MCF 10A (cell line): ENCODE measurements around the gene TMEM254. TPM values are rescaled to one million over a fixed set of nuclear protein-coding genes. Genes with fewer than 3 reads are reported as not detected.
"Not testable (repeated sequence)": the region's sequence is repeated elsewhere in the genome, so short reads cannot be mapped to it uniquely, and the experiment has no call there.

Experiments
- Bru-seq: library from RNA; stranded (reverse); fragments of 400-500 nt; gene quantifications from one replicate; lab custom pipeline; 2021; lab: Mats Ljungman, UMichigan
- BruChase-seq, 2 experiments: library from RNA; stranded (reverse); fragments of 400-500 nt; gene quantifications; one replicate each; lab custom pipeline; 2021; lab: Mats Ljungman, UMichigan
- BruUV-seq: library from RNA; stranded (reverse); fragments of 400-500 nt; replicated peaks from 2 replicates; lab custom pipeline; 2021; lab: Mats Ljungman, UMichigan
- CTCF ChIA-PET: fragments of 300-600 bp; sonication (Branson Sonifier 250); formaldehyde crosslinking; extraction: SDS; loops from one replicate; lab custom pipeline; 2021; ENCODE audit warnings: antibody characterized with exemption, inconsistent platforms; lab: Yijun Ruan, JAX
- POLR2A ChIA-PET: fragments of 300-600, 350-650 bp; sonication (Branson Sonifier 250); formaldehyde crosslinking; extraction: SDS; loops from one replicate; lab custom pipeline; 2020; ENCODE audit warnings: antibody characterized with exemption, inconsistent platforms; lab: Yijun Ruan, JAX
- DNase-seq: peaks from one replicate; pipeline ENCODE4 v3.0.0-alpha.2; 2018; ENCODE audit not compliant: unreplicated experiment
- H3K27ac Mint-ChIP-seq: one replicate; pipeline ENCODE4 v1.8.0; 2022; ENCODE audit warnings: mild to moderate bottlenecking, low read depth, mixed read lengths; ENCODE audit not compliant: unreplicated experiment
- H3K27me3 Mint-ChIP-seq: one replicate; pipeline ENCODE4 v1.8.0; 2022; ENCODE audit warnings: mixed read lengths; ENCODE audit not compliant: insufficient read depth, unreplicated experiment
- H3K36me3 Mint-ChIP-seq: one replicate; pipeline ENCODE4 v1.8.0; 2022; ENCODE audit warnings: mild to moderate bottlenecking, moderate library complexity, mixed read lengths; ENCODE audit not compliant: insufficient read depth, unreplicated experiment
- H3K4me1 Mint-ChIP-seq: one replicate; pipeline ENCODE4 v1.8.0; 2022; ENCODE audit warnings: mixed read lengths; ENCODE audit not compliant: insufficient read depth, unreplicated experiment
- H3K4me3 Mint-ChIP-seq: one replicate; pipeline ENCODE4 v1.8.0; 2022; ENCODE audit warnings: mild to moderate bottlenecking, moderate library complexity, mixed read lengths; ENCODE audit not compliant: unreplicated experiment
- H3K9me3 Mint-ChIP-seq: one replicate; pipeline ENCODE4 v1.8.0; 2022; ENCODE audit warnings: mixed read lengths; ENCODE audit not compliant: unreplicated experiment
- CTCF ChIP-seq: fragments of 200-600 bp; IDR thresholded peaks from one replicate; pipeline ENCODE4 v1.8.0; 2022; ENCODE audit warnings: antibody characterized with exemption, mild to moderate bottlenecking; ENCODE audit not compliant: unreplicated experiment
- intact Hi-C: fragments of 100-400 bp; cut with micrococcal nuclease; formaldehyde crosslinking; loops from 2 replicates; pipeline ENCODE4 v1.14.1; 2022
- long read RNA-seq: library from polyadenylated mRNA; stranded (forward); transcript quantifications from one replicate; pipeline ENCODE4 v2.0.0, GENCODE V29; 2022
- total RNA-seq: library from RNA; stranded (reverse); gene quantifications from 2 replicates; pipeline ENCODE4 v1.2.3, GENCODE V29; 2022

Gene TMEM254
- total RNA-seq (24.7 and 31.6 TPM in 2 replicates), Bru-seq, nascent RNA (percentile 68 among the genes with signal in this experiment), BruChase-seq, experiment 1, labeled RNA remaining after a 6-hour chase (percentile 85 among the genes with signal in this experiment), BruChase-seq, experiment 2, labeled RNA remaining after a 2-hour chase (percentile 77 among the genes with signal in this experiment)
- long read RNA-seq, transcript TMEM254-205 (4 exons, 2,042 nt), result minor isoform, 18 of 81 reads
- long read RNA-seq, transcript TMEM254-209 (4 exons, 1,963 nt), result major isoform, 32 of 81 reads
- long read RNA-seq, transcript TMEM254-207 (5 exons, 847 nt), result minor isoform, 6 of 81 reads
- long read RNA-seq, partial matches to known transcripts, result 2 of 81 reads
- long read RNA-seq, other reads (novel, unspliced or antisense), result 15 of 81 reads

DNA sequence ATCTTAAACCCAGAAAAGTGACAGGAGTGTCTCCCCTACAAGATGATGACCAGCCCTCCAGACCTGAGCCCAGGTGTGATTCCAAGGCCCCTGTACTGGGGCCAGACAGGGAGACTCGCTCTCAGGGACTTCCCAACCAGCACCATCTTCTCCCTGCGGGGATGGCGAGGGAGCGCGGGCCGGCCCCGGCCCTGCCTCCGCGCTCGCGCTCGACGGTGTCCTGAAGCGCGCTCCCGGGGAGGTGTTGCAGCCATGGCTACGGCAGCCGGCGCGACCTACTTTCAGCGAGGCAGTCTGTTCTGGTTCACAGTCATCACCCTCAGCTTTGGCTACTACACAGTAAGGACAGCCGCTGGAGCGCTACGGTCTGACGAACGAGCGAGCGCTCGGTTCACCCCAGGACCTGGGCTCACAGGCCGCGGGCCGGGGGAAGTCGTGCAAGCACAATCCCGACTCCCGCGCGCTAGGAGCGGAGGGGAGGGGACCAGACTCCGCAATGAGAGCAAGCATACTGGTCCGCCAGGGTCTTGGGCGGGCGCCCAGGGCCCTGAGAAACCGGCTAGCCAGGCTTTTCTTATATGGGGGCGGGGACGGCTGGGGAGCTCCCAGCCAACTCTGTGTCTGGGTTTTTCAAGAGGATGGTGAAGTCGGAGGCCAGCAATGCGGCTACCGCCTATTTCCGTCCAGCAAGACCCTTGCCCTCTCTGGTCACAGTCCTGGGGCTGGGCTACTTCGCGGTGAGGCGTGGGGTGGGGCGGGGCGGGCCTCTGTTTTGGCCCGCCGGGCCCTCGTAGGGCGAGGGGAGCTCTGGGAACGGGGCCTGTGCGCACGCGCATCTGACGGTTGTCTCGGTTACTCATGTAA lies at the start of gene TMEM254:
TSS of gene TMEM254 (plus strand) at position 218 of the 864 bp plus-strand sequence. CDS start at position 253, 35 bp downstream.
- H3K36me3 Mint-ChIP-seq, result peaks cover 11% of the 10 kb centered on the region
- H3K9me3 Mint-ChIP-seq, result no peaks in the 10 kb centered on the region
- POLR2A ChIA-PET, result interaction anchor here (0.5 to 2.8 kb wide), 14 partner anchors 8 to 410 kb away, joined by 3 to 13 read pairs (median 4); partner anchors contain the start of genes ANXA11 and SFTPD
- peaks cover 15% of the 10 kb centered on the region for H3K4me1 Mint-ChIP-seq
- peak within 1 kb of the TSS; percentile 82 for H3K4me3 Mint-ChIP-seq
- CTCF ChIA-PET, result interaction anchor here (0.7 to 1.3 kb wide), 4 partner anchors 19 to 64 kb away, joined by 3 to 6 read pairs (median 4); no protein-coding TSS in a partner anchor
- H3K27ac Mint-ChIP-seq, result peak within 1 kb of the TSS; percentile 91
- no peak for TF ChIP-seq CTCF
- peak; percentile 83 for DNase-seq
- no TSS peak for BruUV-seq
- intact Hi-C loops, result loop anchor here (5.0 kb wide), 1 partner anchor 129 kb away; the partner anchor contains the start of gene ANXA11
- H3K27me3 Mint-ChIP-seq, result no peaks in the 10 kb centered on the region

DNA sequence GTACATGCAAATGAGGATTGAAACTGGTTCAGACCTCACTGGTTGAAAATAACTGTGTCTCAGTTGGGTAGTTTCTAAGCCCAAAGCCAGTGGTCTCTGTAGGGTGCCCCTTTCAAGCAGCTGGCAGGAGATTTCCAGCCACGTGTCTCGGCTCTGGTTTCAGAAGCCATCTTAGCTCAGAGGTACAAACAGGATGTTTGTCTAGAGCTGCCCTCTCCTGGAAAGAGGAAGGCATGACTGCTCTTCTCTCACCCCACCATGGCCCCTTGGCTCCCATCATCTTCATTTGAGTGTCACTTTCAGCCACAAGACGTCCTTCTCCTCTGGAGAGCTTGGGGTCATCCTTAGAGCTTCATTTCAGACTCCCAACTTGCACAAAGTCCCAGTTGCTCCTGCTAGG lies 49.3 kb upstream of the TMEM254 start:
- H3K4me1 Mint-ChIP-seq, H3K36me3 Mint-ChIP-seq, H3K9me3 Mint-ChIP-seq, H3K4me3 Mint-ChIP-seq, intact Hi-C loops, H3K27ac Mint-ChIP-seq, BruUV-seq, H3K27me3 Mint-ChIP-seq: not testable (repeated sequence)
- ChIA-PET POLR2A (interaction anchor here (0.7 kb wide), 1 partner anchor 114 kb away, joined by 3 read pairs; no protein-coding TSS in a partner anchor), CTCF (interaction anchor here (0.5 to 2.3 kb wide), 6 partner anchors 9 to 114 kb away, joined by 3 to 13 read pairs (median 4); no protein-coding TSS in a partner anchor)
- peak; percentile 38 for DNase-seq

GRCh38 chr10:80029865-80030264 lies 48.6 kb upstream of the TMEM254 start:
- DNase-seq, POLR2A ChIA-PET, H3K27ac Mint-ChIP-seq, H3K27me3 Mint-ChIP-seq, H3K4me1 Mint-ChIP-seq, BruUV-seq, H3K9me3 Mint-ChIP-seq, intact Hi-C loops, H3K4me3 Mint-ChIP-seq, H3K36me3 Mint-ChIP-seq: not testable (repeated sequence)
- CTCF ChIA-PET, result interaction anchor here (0.5 to 2.3 kb wide), 9 partner anchors 8 to 268 kb away, joined by 3 to 13 read pairs (median 4); no protein-coding TSS in a partner anchor

DNA sequence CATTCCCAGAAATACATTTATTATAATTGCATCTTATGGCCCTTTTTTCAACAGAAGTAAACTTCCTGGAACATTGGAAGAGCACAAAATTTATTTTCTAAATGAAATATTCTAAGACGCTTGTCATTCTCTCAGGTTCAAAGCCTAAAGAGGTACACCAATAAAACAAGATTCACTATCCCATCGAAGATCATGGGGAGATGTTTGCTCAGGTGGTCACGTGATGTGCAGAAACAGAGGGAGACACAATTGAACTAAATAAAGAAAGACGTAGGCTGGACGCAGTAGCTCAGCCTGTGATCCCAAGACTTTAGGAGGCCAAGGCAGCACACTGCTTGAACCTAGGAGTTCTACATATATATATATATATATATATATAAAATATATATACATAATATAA lies 46.0 kb upstream of the TMEM254 start:
- TF ChIP-seq CTCF, result no peak
- H3K36me3 Mint-ChIP-seq, result no peaks in the 10 kb centered on the region
- no peaks in the 10 kb centered on the region for H3K4me1 Mint-ChIP-seq
- H3K27ac Mint-ChIP-seq, result no peak overlapping the region
- BruUV-seq, result no TSS peak
- H3K9me3 Mint-ChIP-seq, result no peaks in the 10 kb centered on the region
- intact Hi-C loops, result no loop called here
- DNase-seq, result no peak
- ChIA-PET CTCF (no interaction called here), POLR2A (no interaction called here)
- no peaks in the 10 kb centered on the region for H3K27me3 Mint-ChIP-seq
- no peak overlapping the region for H3K4me3 Mint-ChIP-seq

DNA sequence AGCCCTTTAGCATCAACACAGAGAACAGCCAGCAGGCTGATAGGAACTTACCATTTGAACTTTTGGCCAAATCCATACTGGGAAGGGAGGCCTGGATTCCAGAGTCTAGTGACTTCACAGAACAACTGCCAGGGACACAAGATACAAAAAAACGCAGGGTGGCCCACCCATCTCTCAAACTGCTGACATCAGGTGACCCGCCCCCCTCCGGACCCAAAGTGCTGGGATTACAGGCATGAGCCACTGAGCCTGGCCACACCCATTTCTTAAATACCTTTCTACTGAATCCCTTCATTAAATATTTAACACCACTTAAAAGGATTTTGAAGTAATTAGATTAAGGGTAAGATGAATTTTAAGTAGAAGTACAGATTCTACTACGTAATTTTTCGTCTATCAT lies 43.7 kb upstream of the TMEM254 start:
- H3K4me1 Mint-ChIP-seq, POLR2A ChIA-PET, H3K9me3 Mint-ChIP-seq, H3K4me3 Mint-ChIP-seq, DNase-seq, H3K27me3 Mint-ChIP-seq, H3K36me3 Mint-ChIP-seq, H3K27ac Mint-ChIP-seq, BruUV-seq, intact Hi-C loops: not testable (repeated sequence)
- CTCF ChIA-PET, result interaction anchor here (1.0 to 1.3 kb wide), 2 partner anchors 14 to 23 kb away, joined by 3 to 4 read pairs; no protein-coding TSS in a partner anchor

DNA sequence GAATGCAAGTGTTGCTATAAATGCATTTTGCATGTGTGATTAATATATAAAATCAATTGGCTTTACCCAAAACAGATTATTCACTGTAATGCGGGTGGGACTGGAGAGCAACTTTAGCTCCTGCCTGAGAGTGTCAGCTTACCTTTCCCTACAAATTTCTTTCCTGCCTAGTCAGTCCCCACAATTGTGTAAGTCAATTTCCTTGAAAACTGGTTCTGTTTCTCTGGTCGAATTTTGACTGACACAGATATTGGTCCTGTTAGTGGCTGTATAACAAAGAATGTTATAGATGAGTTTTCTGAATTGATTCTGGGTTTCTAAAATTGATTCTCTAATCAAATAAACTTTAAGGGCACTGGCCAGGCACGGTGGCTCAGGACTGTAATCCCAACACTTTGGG lies 43.0 kb upstream of the TMEM254 start:
- CTCF ChIA-PET, result interaction anchor here (1.0 to 1.3 kb wide), 2 partner anchors 13 to 23 kb away, joined by 3 to 4 read pairs; no protein-coding TSS in a partner anchor
- POLR2A ChIA-PET, H3K36me3 Mint-ChIP-seq, H3K27me3 Mint-ChIP-seq, H3K9me3 Mint-ChIP-seq, H3K4me3 Mint-ChIP-seq, H3K27ac Mint-ChIP-seq, BruUV-seq, DNase-seq, H3K4me1 Mint-ChIP-seq, intact Hi-C loops: not testable (repeated sequence)
